ENCODE measurements around the gene ACYP2. TPM values are rescaled to one million over a fixed set of nuclear protein-coding genes. Genes with fewer than 3 reads are reported as not detected.
A peak's percentile ranks its signal among the peaks of the same experiment; 100 is the strongest.
"Not testable (repeated sequence)": the region's sequence is repeated elsewhere in the genome, so short reads cannot be mapped to it uniquely, and the experiment has no call there.

ACYP2 gene
- total and polyA plus RNA-seq, 4 experiments from 2014 or later, result 13.1 to 16.9 (median 16.8) TPM

GRCh38 chr2:54107455-54107764, 8.0 kb upstream of the ACYP2 start:
- CTCF ChIA-PET (ENCODE audit: partially characterized antibody), result interaction anchor here (0.6 to 3.6 kb wide), 26 partner anchors 8 to 1067 kb away, joined by 3 to 31 read pairs (median 4); partner anchors contain the start of gene ACYP2

GRCh38 chr2:54107903-54108615, 7.4 kb upstream of the ACYP2 start:
- no peaks in the 10 kb centered on the region for H3K27me3 ChIP-seq (ENCODE audit: insufficient read depth, low read length)
- no peak overlapping the region for H3K4me3 ChIP-seq (ENCODE audit: low read length in 2 of 2)
- intact Hi-C loops (cut with micrococcal nuclease), result loop anchor here (1.0 to 10.0 kb wide), 3 partner anchors 417 to 1059 kb away; no protein-coding TSS in a partner anchor
- Mint-ChIP-seq H3K27ac (no peak overlapping the region), H3K9me3 (no peaks in the 10 kb centered on the region), H3K36me3 (no peaks in the 10 kb centered on the region), H3K4me1 (peaks cover 8 to 10% (median 8%) of the 10 kb centered on the region in 4 donors), H3K27me3 (no peaks in the 10 kb centered on the region), H3K4me3 (no peak overlapping the region)
- H3K4me1 ChIP-seq (ENCODE audit: insufficient read depth, low read length), result peaks cover 13% of the 10 kb centered on the region
- CTCF ChIA-PET (ENCODE audit: partially characterized antibody), result interaction anchor here (0.9 to 3.6 kb wide), 14 partner anchors 10 to 730 kb away, joined by 3 to 31 read pairs (median 4); no protein-coding TSS in a partner anchor
- no peak for DNase-seq
- no peaks in the 10 kb centered on the region for H3K9me3 ChIP-seq (ENCODE audit: control insufficient read depth in 1 of 2, low read length in 2 of 2)
- no peaks in the 10 kb centered on the region for H3K36me3 ChIP-seq (ENCODE audit: insufficient read depth, low read length)
- H3K27ac ChIP-seq (ENCODE audit: low read depth, low read length), result no peak overlapping the region
- POLR2A ChIA-PET (ENCODE audit: partially characterized antibody), result interaction anchor here (1.0 to 1.9 kb wide), 3 partner anchors 10 to 340 kb away, joined by 3 to 6 read pairs (median 4); partner anchors contain the start of gene CHAC2

More at GRCh38 chr2:54107455-54107764, 8.0 kb upstream of the ACYP2 start:
- H3K4me1 Mint-ChIP-seq, result peaks cover 8 to 10% (median 8%) of the 10 kb centered on the region in 4 donors
- no peak overlapping the region for H3K4me3 Mint-ChIP-seq
- H3K36me3 ChIP-seq (ENCODE audit: insufficient read depth, low read length), result no peaks in the 10 kb centered on the region
- no peaks in the 10 kb centered on the region for H3K27me3 Mint-ChIP-seq
- H3K27ac ChIP-seq (ENCODE audit: low read depth, low read length), result no peak overlapping the region
- no peaks in the 10 kb centered on the region for H3K27me3 ChIP-seq (ENCODE audit: insufficient read depth, low read length)
- H3K36me3 Mint-ChIP-seq, result no peaks in the 10 kb centered on the region
- POLR2A ChIA-PET (ENCODE audit: partially characterized antibody), result interaction anchor here (1.0 to 1.9 kb wide), 4 partner anchors 8 to 601 kb away, joined by 3 to 10 read pairs (median 5); partner anchors contain the start of genes ACYP2 and CHAC2
- intact Hi-C loops (cut with micrococcal nuclease), result loop anchor here (1.0 to 10.0 kb wide), 3 partner anchors 417 to 1060 kb away; no protein-coding TSS in a partner anchor
- no peak for DNase-seq
- no peaks in the 10 kb centered on the region for H3K9me3 ChIP-seq (ENCODE audit: control insufficient read depth in 1 of 2, low read length in 2 of 2)
- peaks cover 13% of the 10 kb centered on the region for H3K4me1 ChIP-seq (ENCODE audit: insufficient read depth, low read length)
- no peak overlapping the region for H3K4me3 ChIP-seq (ENCODE audit: low read length in 2 of 2)
- no peaks in the 10 kb centered on the region for H3K9me3 Mint-ChIP-seq
- no peak overlapping the region for H3K27ac Mint-ChIP-seq

- CTCF ChIA-PET (ENCODE audit: partially characterized antibody), result no interaction called here
- no peaks in the 10 kb centered on the region for H3K27me3 Mint-ChIP-seq
- H3K27ac ChIP-seq (ENCODE audit: low read depth, low read length), result no peak overlapping the region
- no peaks in the 10 kb centered on the region for H3K9me3 ChIP-seq (ENCODE audit: control insufficient read depth in 1 of 2, low read length in 2 of 2)
- H3K4me1 Mint-ChIP-seq, result peaks cover 8 to 9% (median 8%) of the 10 kb centered on the region in 4 donors
- no peaks in the 10 kb centered on the region for H3K27me3 ChIP-seq (ENCODE audit: insufficient read depth, low read length)
- H3K36me3 Mint-ChIP-seq, result peaks cover 0 to 1% of the 10 kb centered on the region in 2 donors
- no peak for DNase-seq
- H3K36me3 ChIP-seq (ENCODE audit: insufficient read depth, low read length), result no peaks in the 10 kb centered on the region
- no peak overlapping the region for H3K4me3 Mint-ChIP-seq
- no peak overlapping the region for H3K4me3 ChIP-seq (ENCODE audit: low read length in 2 of 2)
- peaks cover 7% of the 10 kb centered on the region for H3K4me1 ChIP-seq (ENCODE audit: insufficient read depth, low read length)
- H3K27ac Mint-ChIP-seq, result no peak overlapping the region
- POLR2A ChIA-PET (ENCODE audit: partially characterized antibody), result no interaction called here
- intact Hi-C loops (cut with micrococcal nuclease), result loop anchor here (5.0 to 10.0 kb wide), 4 partner anchors 225 to 1057 kb away; partner anchors contain the start of gene RTN4
- H3K9me3 Mint-ChIP-seq, result no peaks in the 10 kb centered on the region
These were observed 5.6 kb upstream of the ACYP2 start for GRCh38 chr2:54109848-54110247.

GRCh38 chr2:54114479-54114878, 936 bp upstream of the ACYP2 start:
- DNase-seq; H3K9me3 ChIP-seq (ENCODE audit: control insufficient read depth in 1 of 2, low read length in 2 of 2); H3K36me3 ChIP-seq (ENCODE audit: insufficient read depth, low read length); H3K9me3 Mint-ChIP-seq; H3K27me3 Mint-ChIP-seq; H3K27me3 ChIP-seq (ENCODE audit: insufficient read depth, low read length); H3K4me3 ChIP-seq (ENCODE audit: low read length in 2 of 2): not testable (repeated sequence)
- H3K4me1 Mint-ChIP-seq, result peaks cover 12 to 27% (median 16%) of the 10 kb centered on the region in 4 donors
- H3K36me3 Mint-ChIP-seq, result peaks cover 14 to 20% of the 10 kb centered on the region in 2 donors
- intact Hi-C loops (cut with micrococcal nuclease), result loop anchor here (2.0 to 10.0 kb wide), 4 partner anchors 144 to 940 kb away; partner anchors contain the start of genes ASB3, ERLEC1, PSME4 and RTN4
- Histone ChIP-seq H3K4me1 (ENCODE audit: insufficient read depth, low read length) (peaks cover 17% of the 10 kb centered on the region), H3K27ac (ENCODE audit: low read depth, low read length) (peak overlapping the region; percentile 93)
- H3K27ac Mint-ChIP-seq, result peak overlapping the region; percentile 99 to 100 (median 99)
- CTCF ChIA-PET (ENCODE audit: partially characterized antibody), result interaction anchor here (1.5 to 2.2 kb wide), 3 partner anchors 7 to 590 kb away, joined by 5 to 10 read pairs (median 8); no protein-coding TSS in a partner anchor
- POLR2A ChIA-PET (ENCODE audit: partially characterized antibody), result interaction anchor here (0.6 to 3.7 kb wide), 12 partner anchors 8 to 1110 kb away, joined by 3 to 31 read pairs (median 4); partner anchors contain the start of gene PSME4
- peak overlapping the region in 7 of 8 donors; percentile 94 to 98 (median 96) for H3K4me3 Mint-ChIP-seq

- intact Hi-C loops (cut with micrococcal nuclease), result loop anchor here (1.0 to 10.0 kb wide), 7 partner anchors 144 to 1502 kb away; partner anchors contain the start of genes ASB3, CFAP36, EML6 and ERLEC1
These were observed 505 bp upstream of the ACYP2 start for GRCh38 chr2:54114936-54115283.

GRCh38 chr2:54116598-54116997, 1.2 kb downstream of the ACYP2 start:
- H3K9me3 ChIP-seq (ENCODE audit: control insufficient read depth in 1 of 2, low read length in 2 of 2); H3K9me3 Mint-ChIP-seq; H3K27me3 Mint-ChIP-seq; H3K27ac ChIP-seq (ENCODE audit: low read depth, low read length); H3K27me3 ChIP-seq (ENCODE audit: insufficient read depth, low read length); DNase-seq; H3K4me3 ChIP-seq (ENCODE audit: low read length in 2 of 2); H3K36me3 ChIP-seq (ENCODE audit: insufficient read depth, low read length): not testable (repeated sequence)
- Mint-ChIP-seq H3K27ac (peak overlapping the region; percentile 5 to 99 (median 70)), H3K4me3 (peak overlapping the region; percentile 42 to 99 (median 70)), H3K4me1 (peaks cover 12 to 27% (median 16%) of the 10 kb centered on the region in 4 donors), H3K36me3 (peaks cover 25 to 30% of the 10 kb centered on the region in 2 donors)
- intact Hi-C loops (cut with micrococcal nuclease), result loop anchor here (5.0 to 10.0 kb wide), 4 partner anchors 218 to 1401 kb away; partner anchors contain the start of genes CFAP36, EML6 and RTN4
- POLR2A ChIA-PET (ENCODE audit: partially characterized antibody), result interaction anchor here (0.5 to 3.7 kb wide), 13 partner anchors 10 to 463 kb away, joined by 3 to 31 read pairs (median 4); partner anchors contain the start of genes ASB3 and PSME4
- H3K4me1 ChIP-seq (ENCODE audit: insufficient read depth, low read length), result peaks cover 17% of the 10 kb centered on the region
- CTCF ChIA-PET (ENCODE audit: partially characterized antibody), result interaction anchor here (1.3 kb wide), 2 partner anchors 10 to 24 kb away, joined by 3 read pairs; no protein-coding TSS in a partner anchor

More at GRCh38 chr2:54114936-54115283, 505 bp upstream of the ACYP2 start:
- ChIA-PET CTCF (ENCODE audit: partially characterized antibody) (interaction anchor here (1.5 to 2.2 kb wide), 3 partner anchors 8 to 590 kb away, joined by 5 to 10 read pairs (median 8); no protein-coding TSS in a partner anchor), POLR2A (ENCODE audit: partially characterized antibody) (interaction anchor here (0.6 to 3.7 kb wide), 13 partner anchors 8 to 1110 kb away, joined by 3 to 31 read pairs (median 4); partner anchors contain the start of gene PSME4)
- Histone ChIP-seq H3K27me3 (ENCODE audit: insufficient read depth, low read length) (no peaks in the 10 kb centered on the region), H3K27ac (ENCODE audit: low read depth, low read length) (peak overlapping the region; percentile 93), H3K9me3 (ENCODE audit: control insufficient read depth in 1 of 2, low read length in 2 of 2) (no peaks in the 10 kb centered on the region), H3K4me3 (ENCODE audit: low read length in 2 of 2) (peak overlapping the region; percentile 77 to 83), H3K4me1 (ENCODE audit: insufficient read depth, low read length) (peaks cover 17% of the 10 kb centered on the region), H3K36me3 (ENCODE audit: insufficient read depth, low read length) (no peaks in the 10 kb centered on the region)
- Mint-ChIP-seq H3K27me3 (no peaks in the 10 kb centered on the region), H3K27ac (peak overlapping the region; percentile 99 to 100 (median 99)), H3K9me3 (peaks cover 0 to 5% (median 0%) of the 10 kb centered on the region in 8 donors), H3K4me1 (peaks cover 12 to 27% (median 16%) of the 10 kb centered on the region in 4 donors), H3K36me3 (peaks cover 18 to 23% of the 10 kb centered on the region in 2 donors), H3K4me3 (peak overlapping the region; percentile 94 to 99 (median 97))
- no peak for DNase-seq

All from CD4-positive, alpha-beta memory T cell (primary cell).